Natural killer cell treated with Interleukin-12 subunit alpha and Interleukin-12 subunit beta and Interleukin-15 and Interleukin-18, amount 100 ng/mL, for 72 hours (primary cell): ENCODE measurements around the gene GMPPB. TPM values are rescaled to one million over a fixed set of nuclear protein-coding genes. Genes with fewer than 3 reads are reported as not detected.

ENCODE experiments used
- ATAC-seq, 2 donors: fragments of 150-1000 bp; cut with Tn5 transposase in 1 of 2; sonication (Bioruptor Pico), chemical (Tn5 transposase) in 1 of 2; 2 replicates each; pipeline ENCODE4 v1.10.0; 2021
- DNase-seq: peaks from one replicate; pipeline ENCODE4 v3.0.0; 2022; ENCODE audit warnings: low spot score
- H3K27ac Mint-ChIP-seq, 2 donors: 1 replicate in 1 of 2; 2 replicates in 1 of 2; pipeline ENCODE4 v1.8.0; 2022; ENCODE audit warnings: mixed read lengths in 2 of 2, mild to moderate bottlenecking in 1 of 2, moderate library complexity in 1 of 2
- H3K27me3 Mint-ChIP-seq, 2 donors: 1 replicate in 1 of 2; 2 replicates in 1 of 2; pipeline ENCODE4 v1.8.0; 2022; ENCODE audit warnings: mixed read lengths in 2 of 2
- H3K36me3 Mint-ChIP-seq: one replicate; pipeline ENCODE4 v1.8.0; 2022; ENCODE audit warnings: mixed read lengths
- H3K4me1 Mint-ChIP-seq, 2 donors: 1 replicate in 1 of 2; 2 replicates in 1 of 2; pipeline ENCODE4 v1.8.0; 2022; ENCODE audit warnings: low read depth in 2 of 2, mixed read lengths in 2 of 2, mild to moderate bottlenecking in 1 of 2
- H3K4me3 Mint-ChIP-seq: one replicate; pipeline ENCODE4 v1.8.0; 2022; ENCODE audit warnings: mixed read lengths
- H3K9me3 Mint-ChIP-seq: 2 replicates; pipeline ENCODE4 v1.8.0; 2022; ENCODE audit warnings: mixed read lengths
- total RNA-seq, 2 donors: library from RNA; stranded (reverse); gene quantifications; one replicate each; pipeline ENCODE4 v1.2.3, GENCODE V29; 2022

Gene GMPPB
- total RNA-seq, 2 donors from 2014 or later, result 83.5 to 110 TPM

GRCh38 chr3:49673121-49673714 lies 50.5 kb downstream of the GMPPB start:
- peaks cover 2% of the 10 kb centered on the region for H3K36me3 Mint-ChIP-seq
- DNase-seq (no peak), ATAC-seq (no peak)
- peak overlapping the region; percentile 91 to 94 for H3K27ac Mint-ChIP-seq
- H3K27me3 Mint-ChIP-seq, result peaks cover 0 to 2% of the 10 kb centered on the region in 2 donors
- H3K4me3 Mint-ChIP-seq, result peak overlapping the region; percentile 87
- H3K4me1 Mint-ChIP-seq, result peaks cover 21 to 31% of the 10 kb centered on the region in 2 donors
- H3K9me3 Mint-ChIP-seq, result no peaks in the 10 kb centered on the region

GRCh38 chr3:49671291-49672288 lies 52.2 kb downstream of the GMPPB start:
- peak overlapping the region; percentile 41 for H3K4me3 Mint-ChIP-seq
- ATAC-seq (no peak), DNase-seq (no peak)
- H3K27me3 Mint-ChIP-seq, result peaks cover 0 to 3% of the 10 kb centered on the region in 2 donors
- peaks cover 19 to 27% of the 10 kb centered on the region in 2 donors for H3K4me1 Mint-ChIP-seq
- H3K27ac Mint-ChIP-seq, result peak overlapping the region; percentile 3 to 37
- H3K9me3 Mint-ChIP-seq, result no peaks in the 10 kb centered on the region
- H3K36me3 Mint-ChIP-seq, result no peaks in the 10 kb centered on the region

DNA sequence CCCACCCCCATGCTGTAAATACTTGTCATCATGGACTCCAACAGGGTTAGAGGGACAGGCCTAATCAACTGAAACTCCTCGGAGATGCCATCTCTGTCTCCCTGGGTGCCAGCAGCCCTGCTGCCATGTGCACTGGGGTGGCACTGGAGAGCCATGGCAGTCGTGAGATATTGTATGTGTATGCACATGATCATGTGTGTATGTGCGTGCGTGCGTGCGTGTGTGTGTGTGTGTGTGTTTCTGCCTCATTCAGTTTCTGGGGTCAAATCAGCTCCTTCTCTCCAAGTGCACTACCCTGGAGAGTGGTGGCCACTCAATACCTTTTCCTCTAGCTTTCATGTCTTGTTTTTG lies 52.8 kb downstream of the GMPPB start:
- Mint-ChIP-seq H3K4me1 (peaks cover 19 to 27% of the 10 kb centered on the region in 2 donors), H3K9me3 (no peaks in the 10 kb centered on the region), H3K36me3 (no peaks in the 10 kb centered on the region), H3K27me3 (peaks cover 0 to 3% of the 10 kb centered on the region in 2 donors), H3K4me3 (no peak overlapping the region), H3K27ac (no peak overlapping the region)
- DNase-seq (no peak), ATAC-seq (no peak)

Other genes starting within 250 kb of the GMPPB start
- gene BSN, start 169.5 kb downstream of the GMPPB start, total RNA-seq, result under 1 TPM; 0.39 to 0.59 TPM
- 100 to 1,000 TPM; 134 to 235 TPM for gene APEH, start 49.6 kb downstream of the GMPPB start, total RNA-seq
- 1 to 10 TPM; 4.2 to 6.8 TPM for gene MST1, start 34.5 kb downstream of the GMPPB start, total RNA-seq
- gene RNF123, start 34.4 kb downstream of the GMPPB start, total RNA-seq, result 10 to 100 TPM; 45.6 to 67.9 TPM
- gene AMIGO3, start 4.3 kb downstream of the GMPPB start, total RNA-seq, result 1 to 10 TPM; 1.0 to 2.0 TPM
- gene IP6K1, start 62.6 kb upstream of the GMPPB start, total RNA-seq, result 10 to 100 TPM; 53.4 to 56.7 TPM
- not detected for gene CDHR4, start 75.9 kb upstream of the GMPPB start, total RNA-seq
- gene INKA1, start 79.3 kb upstream of the GMPPB start, total RNA-seq, result under 1 TPM in 1 of 2 donors, not detected in 1; 0.64 TPM
- gene UBA7, start 90.0 kb upstream of the GMPPB start, total RNA-seq, result 100 to 1,000 TPM in 1 of 2 donors, 10 to 100 TPM in 1; 89.5 to 105 TPM
- 10 to 100 TPM; 14.0 to 44.0 TPM for gene TRAIP, start 132.6 kb upstream of the GMPPB start, total RNA-seq
- gene CAMKV, start 146.0 kb upstream of the GMPPB start, total RNA-seq, result not detected
- gene MST1R, start 179.9 kb upstream of the GMPPB start, total RNA-seq, result 1 to 10 TPM in 1 of 2 donors, under 1 TPM in 1; 0.50 to 2.6 TPM
- 10 to 100 TPM; 11.3 to 18.7 TPM for gene MON1A, start 205.9 kb upstream of the GMPPB start, total RNA-seq
- gene RBM6, start 216.2 kb upstream of the GMPPB start, total RNA-seq, result 100 to 1,000 TPM in 1 of 2 donors, 10 to 100 TPM in 1; 96.6 to 149 TPM